Smooth muscle cell (in vitro differentiated cells): ENCODE measurements around the gene SMC4. TPM values are rescaled to one million over a fixed set of nuclear protein-coding genes. Genes with fewer than 3 reads are reported as not detected.

Experiments used
- DNase-seq: peaks from one replicate; lab custom pipeline; 2025; ENCODE audit not compliant: unreplicated experiment; lab: John Stamatoyannopoulos, UW
- H2AFZ ChIP-seq: fragments of 200-600 bp; sonication (generic); 2 replicates; pipeline ENCODE4 v1.6.0; 2016; ENCODE audit warnings: antibody characterized with exemption, low read depth, mild to moderate bottlenecking
- H3F3A ChIP-seq: fragments of 200-600 bp; sonication (generic); 2 replicates; pipeline ENCODE4 v1.6.0; 2017; ENCODE audit warnings: antibody characterized with exemption, low read depth
- H3K27ac ChIP-seq: fragments of 200-600 bp; sonication (generic); 2 replicates; pipeline ENCODE4 v1.5.1; 2016; ENCODE audit warnings: low read depth, mild to moderate bottlenecking
- H3K27me3 ChIP-seq: fragments of 200-600 bp; sonication (generic); 2 replicates; pipeline ENCODE4 v1.6.1; 2016; ENCODE audit warnings: low read depth, mild to moderate bottlenecking
- H3K36me3 ChIP-seq: fragments of 200-600 bp; sonication (generic); 2 replicates; pipeline ENCODE4 v1.5.1; 2016; ENCODE audit warnings: low read depth
- H3K4me1 ChIP-seq: fragments of 200-600 bp; sonication (generic); 2 replicates; pipeline ENCODE4 v1.5.1; 2016; ENCODE audit warnings: low read depth
- H3K4me2 ChIP-seq: fragments of 200-600 bp; sonication (generic); 2 replicates; pipeline ENCODE4 v1.6.0; 2016; ENCODE audit warnings: mild to moderate bottlenecking
- H3K4me3 ChIP-seq: fragments of 200-600 bp; sonication (generic); 2 replicates; pipeline ENCODE4 v1.5.1; 2016; ENCODE audit warnings: mild to moderate bottlenecking
- H3K79me2 ChIP-seq: fragments of 200-600 bp; sonication (generic); 2 replicates; pipeline ENCODE4 v1.6.0; 2016; ENCODE audit warnings: low read depth, mild to moderate bottlenecking
- H3K9ac ChIP-seq: fragments of 200-600 bp; sonication (generic); 2 replicates; pipeline ENCODE4 v1.6.0; 2016; ENCODE audit warnings: low read depth
- H3K9me3 ChIP-seq: fragments of 200-600 bp; sonication (generic); replicated peaks from 2 replicates; pipeline ENCODE4 v1.5.1; 2016; ENCODE audit warnings: low read depth
- H4K20me1 ChIP-seq: fragments of 200-600 bp; sonication (generic); 2 replicates; pipeline ENCODE4 v1.6.0; 2016; ENCODE audit warnings: low read depth
- WGBS: methylation state at CpG from one replicate; pipeline ENCODE4 v1.1.7; 2016; ENCODE audit warnings: low lambda C conversion rate; 5-methylcytosine and 5-hydroxymethylcytosine counted together
- polyA plus RNA-seq: library from polyadenylated mRNA; unstranded; fragments of >200 nt; fragmentation: Nextera tagmentation; extraction: Ambion mirVana; gene quantifications from 2 replicates; pipeline ENCODE4 v1.2.1, GENCODE V29; 2016
- total RNA-seq: library from RNA; depleted of rRNA; stranded (reverse); fragments of >200 nt; gene quantifications from 2 replicates; pipeline ENCODE4 v1.2.3, GENCODE V29; 2014
- TF ChIP-seq, protein P1 (sequence below): fragments of 200-600 bp; sonication (generic); IDR thresholded peaks from 2 replicates; pipeline ENCODE4 v1.5.1; 2017; ENCODE audit warnings: borderline replicate concordance, mild to moderate bottlenecking, antibody characterized with exemption; ENCODE audit not compliant: insufficient read depth, poor library complexity, severe bottlenecking

Gene SMC4
- total and polyA plus RNA-seq, 2 experiments from 2014 or later, result 55.1 to 122 TPM

DNA sequence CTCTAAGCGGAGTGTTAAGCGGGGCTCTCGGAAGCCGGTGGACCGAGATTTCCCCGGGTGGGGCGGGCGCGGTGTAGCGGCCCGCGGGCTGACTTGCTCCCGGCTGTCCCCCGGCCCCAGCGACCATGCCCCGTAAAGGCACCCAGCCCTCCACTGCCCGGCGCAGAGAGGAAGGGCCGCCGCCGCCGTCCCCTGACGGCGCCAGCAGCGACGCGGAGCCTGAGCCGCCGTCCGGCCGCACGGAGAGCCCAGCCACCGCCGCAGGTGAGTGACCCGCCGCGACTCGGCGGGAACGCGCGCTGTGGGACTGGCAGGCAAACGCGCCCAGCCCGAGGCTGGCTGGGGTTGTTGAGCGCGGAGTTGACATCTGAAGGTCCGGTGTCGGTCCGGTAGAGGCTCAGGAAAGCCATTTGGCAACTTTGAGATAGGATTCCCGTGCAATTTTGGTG lies 1.3 kb downstream of the SMC4 start:
- Histone ChIP-seq H3K9ac (peak overlapping the region; percentile 86), H3F3A (peaks cover 7% of the 10 kb centered on the region), H3K27me3 (no peaks in the 10 kb centered on the region), H3K4me3 (peak overlapping the region; percentile 78), H4K20me1 (peaks cover 29% of the 10 kb centered on the region), H3K9me3 (no peaks in the 10 kb centered on the region), H3K27ac (peak overlapping the region; percentile 87), H2AFZ (peak overlapping the region; percentile 96), H3K4me1 (peaks cover 43% of the 10 kb centered on the region), H3K79me2 (peaks cover 90% of the 10 kb centered on the region), H3K4me2 (peak overlapping the region; percentile 87), H3K36me3 (no peaks in the 10 kb centered on the region)
- no peak for DNase-seq
- 2% methylated on average over 39 of the region's 51 CpGs for WGBS
- TF ChIP-seq, protein P1, sequence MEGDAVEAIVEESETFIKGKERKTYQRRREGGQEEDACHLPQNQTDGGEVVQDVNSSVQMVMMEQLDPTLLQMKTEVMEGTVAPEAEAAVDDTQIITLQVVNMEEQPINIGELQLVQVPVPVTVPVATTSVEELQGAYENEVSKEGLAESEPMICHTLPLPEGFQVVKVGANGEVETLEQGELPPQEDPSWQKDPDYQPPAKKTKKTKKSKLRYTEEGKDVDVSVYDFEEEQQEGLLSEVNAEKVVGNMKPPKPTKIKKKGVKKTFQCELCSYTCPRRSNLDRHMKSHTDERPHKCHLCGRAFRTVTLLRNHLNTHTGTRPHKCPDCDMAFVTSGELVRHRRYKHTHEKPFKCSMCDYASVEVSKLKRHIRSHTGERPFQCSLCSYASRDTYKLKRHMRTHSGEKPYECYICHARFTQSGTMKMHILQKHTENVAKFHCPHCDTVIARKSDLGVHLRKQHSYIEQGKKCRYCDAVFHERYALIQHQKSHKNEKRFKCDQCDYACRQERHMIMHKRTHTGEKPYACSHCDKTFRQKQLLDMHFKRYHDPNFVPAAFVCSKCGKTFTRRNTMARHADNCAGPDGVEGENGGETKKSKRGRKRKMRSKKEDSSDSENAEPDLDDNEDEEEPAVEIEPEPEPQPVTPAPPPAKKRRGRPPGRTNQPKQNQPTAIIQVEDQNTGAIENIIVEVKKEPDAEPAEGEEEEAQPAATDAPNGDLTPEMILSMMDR, result no peak

DNA sequence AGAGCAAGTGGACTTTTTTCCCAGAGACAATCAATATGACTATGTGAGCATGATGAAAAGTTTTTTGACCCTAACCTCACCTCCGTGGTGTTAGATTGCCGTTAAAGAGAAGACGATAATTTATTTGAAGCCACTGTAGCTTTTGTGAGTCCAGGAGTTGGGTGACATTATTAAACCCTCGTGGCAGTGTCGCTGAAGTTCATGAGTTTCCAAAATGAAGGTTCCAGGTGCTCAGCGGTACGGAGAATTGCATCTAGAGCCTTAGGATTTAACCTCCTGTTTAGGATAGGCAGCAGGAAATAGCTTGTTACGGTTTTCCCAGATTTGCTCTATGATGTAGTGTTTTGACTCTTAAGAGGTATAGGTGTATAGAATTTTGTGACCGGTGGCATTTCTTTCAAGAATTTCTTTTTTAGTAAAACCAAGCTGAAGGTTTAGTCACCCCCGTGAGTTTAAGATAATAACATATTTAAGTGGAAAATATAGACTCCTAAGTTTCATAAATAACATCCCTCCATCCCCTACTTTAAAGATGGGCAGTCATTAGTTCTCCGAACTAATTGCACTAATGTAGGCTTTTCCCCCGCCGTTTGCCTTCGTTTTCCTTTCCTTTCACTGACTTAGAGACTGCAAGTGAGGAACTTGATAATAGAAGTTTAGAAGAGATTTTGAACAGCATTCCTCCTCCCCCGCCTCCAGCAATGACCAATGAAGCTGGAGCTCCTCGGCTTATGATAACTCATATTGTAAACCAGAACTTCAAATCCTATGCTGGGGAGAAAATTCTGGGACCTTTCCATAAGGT lies 2.0 kb downstream of the SMC4 start:
- peak overlapping the region; percentile 96 for H2AFZ ChIP-seq
- peak overlapping the region; percentile 57 for H3K27ac ChIP-seq
- WGBS, result 4% methylated on average over 16 of the region's 16 CpGs
- TF ChIP-seq, protein P1, result no peak
- peak overlapping the region; percentile 87 for H3K4me2 ChIP-seq
- no peak for DNase-seq
- peaks cover 7% of the 10 kb centered on the region for H3F3A ChIP-seq
- H3K9ac ChIP-seq, result peak overlapping the region; percentile 86
- H3K4me3 ChIP-seq, result peak overlapping the region; percentile 78
- peaks cover 92% of the 10 kb centered on the region for H3K79me2 ChIP-seq
- H3K4me1 ChIP-seq, result peaks cover 38% of the 10 kb centered on the region
- H4K20me1 ChIP-seq, result peaks cover 29% of the 10 kb centered on the region
- no peaks in the 10 kb centered on the region for H3K27me3 ChIP-seq
- H3K9me3 ChIP-seq, result no peaks in the 10 kb centered on the region
- H3K36me3 ChIP-seq, result no peaks in the 10 kb centered on the region

GRCh38 chr3:160402221-160403027 lies 3.0 kb downstream of the SMC4 start:
- no peaks in the 10 kb centered on the region for H3K9me3 ChIP-seq
- H3K36me3 ChIP-seq, result no peaks in the 10 kb centered on the region
- H4K20me1 ChIP-seq, result peaks cover 29% of the 10 kb centered on the region
- peak overlapping the region; percentile 57 for H3K27ac ChIP-seq
- H2AFZ ChIP-seq, result peak overlapping the region; percentile 80
- H3K79me2 ChIP-seq, result peaks cover 93% of the 10 kb centered on the region
- TF ChIP-seq, protein P1, result no peak
- DNase-seq, result no peak
- H3F3A ChIP-seq, result peaks cover 7% of the 10 kb centered on the region
- peak overlapping the region; percentile 86 for H3K9ac ChIP-seq
- H3K4me2 ChIP-seq, result peak overlapping the region; percentile 87
- H3K4me1 ChIP-seq, result peaks cover 38% of the 10 kb centered on the region
- 40% methylated on average over 11 of the region's 11 CpGs for WGBS
- peak overlapping the region; percentile 78 for H3K4me3 ChIP-seq
- no peaks in the 10 kb centered on the region for H3K27me3 ChIP-seq
